ENCODE results near the gene MED13L. TPM values are rescaled to one million over a fixed set of nuclear protein-coding genes. Genes with fewer than 3 reads are reported as not detected.

MED13L gene
- total and polyA plus RNA-seq, 4 donors, result 52.2 to 196 (median 88.6) TPM

- DNase-seq (ENCODE audit: low read depth in 4 of 6, low spot score in 6 of 6), result no peak
- no peaks in the 10 kb centered on the region for H3K27me3 ChIP-seq (ENCODE audit: control insufficient read depth, insufficient read depth, low read length)
- no peak overlapping the region for H3K4me3 ChIP-seq (ENCODE audit: low read depth, low read length)
- no peak overlapping the region for H3K27ac ChIP-seq (ENCODE audit: low read depth, low read length)
- no peaks in the 10 kb centered on the region for H3K4me1 ChIP-seq (ENCODE audit: control insufficient read depth, insufficient read depth, low read length)
- H3K9me3 ChIP-seq (ENCODE audit: control insufficient read depth, insufficient read depth, low read length), result no peaks in the 10 kb centered on the region
- WGBS (ENCODE audit: insufficient coverage), result 100% methylated on average over 1 of the region's 2 CpGs
- no peaks in the 10 kb centered on the region for H3K36me3 ChIP-seq (ENCODE audit: control insufficient read depth, insufficient read depth, low read length)
These were observed 68.0 kb downstream of the MED13L start for GRCh38 chr12:116209503-116209902.

DNA sequence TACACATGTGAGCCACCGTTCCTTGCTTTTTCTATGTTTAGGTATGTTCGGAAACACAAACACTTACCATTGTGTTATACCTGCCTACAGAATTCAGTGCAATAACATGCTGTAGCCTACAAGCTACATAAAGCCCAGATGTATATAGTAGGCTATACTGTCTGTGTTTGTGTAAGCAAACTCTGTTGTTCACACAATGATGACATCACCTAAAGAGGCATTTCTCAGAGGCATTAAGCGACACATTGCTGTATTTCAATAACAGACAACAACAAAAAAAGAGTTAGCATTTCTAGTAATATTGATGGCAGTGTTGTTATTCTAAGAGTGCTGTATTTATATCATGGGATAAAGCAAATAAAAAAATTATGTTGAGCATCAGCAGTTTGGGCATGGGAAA lies 70.2 kb downstream of the MED13L start:
- Histone ChIP-seq H3K4me3 (ENCODE audit: low read depth, low read length) (no peak overlapping the region), H3K9me3 (ENCODE audit: control insufficient read depth, insufficient read depth, low read length) (no peaks in the 10 kb centered on the region), H3K36me3 (ENCODE audit: control insufficient read depth, insufficient read depth, low read length) (no peaks in the 10 kb centered on the region), H3K27ac (ENCODE audit: low read depth, low read length) (no peak overlapping the region), H3K27me3 (ENCODE audit: control insufficient read depth, insufficient read depth, low read length) (no peaks in the 10 kb centered on the region), H3K4me1 (ENCODE audit: control insufficient read depth, insufficient read depth, low read length) (no peaks in the 10 kb centered on the region)
- no CpG with 5 or more reads among the region's 3 CpGs for WGBS (ENCODE audit: insufficient coverage)
- no peak for DNase-seq (ENCODE audit: low read depth in 4 of 6, low spot score in 6 of 6)

GRCh38 chr12:116206828-116207227 lies 70.7 kb downstream of the MED13L start:
- no peak overlapping the region for H3K27ac ChIP-seq (ENCODE audit: low read depth, low read length)
- no peaks in the 10 kb centered on the region for H3K4me1 ChIP-seq (ENCODE audit: control insufficient read depth, insufficient read depth, low read length)
- H3K9me3 ChIP-seq (ENCODE audit: control insufficient read depth, insufficient read depth, low read length), result no peaks in the 10 kb centered on the region
- WGBS (ENCODE audit: insufficient coverage), result 100% methylated on average over 1 of the region's 3 CpGs
- H3K27me3 ChIP-seq (ENCODE audit: control insufficient read depth, insufficient read depth, low read length), result no peaks in the 10 kb centered on the region
- no peak for DNase-seq (ENCODE audit: low read depth in 4 of 6, low spot score in 6 of 6)
- H3K4me3 ChIP-seq (ENCODE audit: low read depth, low read length), result no peak overlapping the region
- no peaks in the 10 kb centered on the region for H3K36me3 ChIP-seq (ENCODE audit: control insufficient read depth, insufficient read depth, low read length)

DNA sequence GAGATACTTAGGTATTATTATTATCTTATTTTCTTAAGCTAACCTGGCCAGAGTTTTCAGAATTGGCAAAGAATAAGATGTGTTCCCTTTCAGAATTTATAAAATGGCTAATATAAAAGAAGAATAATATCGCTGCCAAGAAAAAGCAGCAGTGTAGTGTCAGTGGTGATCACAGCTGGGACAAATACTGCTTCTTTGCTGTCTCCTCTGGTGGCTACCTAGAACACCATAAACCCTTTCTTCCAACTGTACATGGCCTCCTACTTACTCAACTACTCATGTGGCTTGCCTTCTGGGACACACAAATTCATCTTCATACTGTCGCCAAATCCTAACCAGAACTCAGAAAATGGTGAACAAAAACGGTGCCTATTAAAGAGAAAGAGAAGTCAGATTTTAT lies 72.7 kb downstream of the MED13L start:
- no peak for DNase-seq (ENCODE audit: low read depth in 4 of 6, low spot score in 6 of 6)
- Histone ChIP-seq H3K36me3 (ENCODE audit: control insufficient read depth, insufficient read depth, low read length) (no peaks in the 10 kb centered on the region), H3K27me3 (ENCODE audit: control insufficient read depth, insufficient read depth, low read length) (no peaks in the 10 kb centered on the region), H3K4me1 (ENCODE audit: control insufficient read depth, insufficient read depth, low read length) (no peaks in the 10 kb centered on the region), H3K27ac (ENCODE audit: low read depth, low read length) (no peak overlapping the region), H3K4me3 (ENCODE audit: low read depth, low read length) (no peak overlapping the region), H3K9me3 (ENCODE audit: control insufficient read depth, insufficient read depth, low read length) (no peaks in the 10 kb centered on the region)
- no CpG with 5 or more reads among the region's 3 CpGs for WGBS (ENCODE audit: insufficient coverage)

DNA sequence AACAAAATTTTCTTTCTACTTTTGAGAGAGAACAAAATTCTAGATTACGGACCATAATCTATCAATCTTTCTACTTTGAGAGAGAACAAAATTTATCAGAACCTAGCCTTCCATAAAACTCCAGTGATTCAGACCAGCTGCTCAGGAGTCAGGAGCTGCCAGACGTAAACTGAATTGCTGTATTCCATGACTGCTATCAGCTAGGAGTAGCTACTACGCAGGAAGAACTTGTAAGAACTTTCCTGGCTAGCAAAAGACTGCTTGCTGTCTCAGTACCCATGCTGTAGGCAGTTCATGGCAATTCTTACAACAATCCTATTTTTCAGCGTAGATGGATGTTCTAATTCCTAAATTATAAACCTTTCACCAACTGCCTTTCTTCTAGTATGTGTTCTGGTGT lies 73.3 kb downstream of the MED13L start:
- WGBS (ENCODE audit: insufficient coverage), result 92% methylated on average over 2 of the region's 4 CpGs
- no peaks in the 10 kb centered on the region for H3K4me1 ChIP-seq (ENCODE audit: control insufficient read depth, insufficient read depth, low read length)
- no peak overlapping the region for H3K4me3 ChIP-seq (ENCODE audit: low read depth, low read length)
- DNase-seq (ENCODE audit: low read depth in 4 of 6, low spot score in 6 of 6), result no peak
- H3K9me3 ChIP-seq (ENCODE audit: control insufficient read depth, insufficient read depth, low read length), result no peaks in the 10 kb centered on the region
- no peaks in the 10 kb centered on the region for H3K36me3 ChIP-seq (ENCODE audit: control insufficient read depth, insufficient read depth, low read length)
- no peaks in the 10 kb centered on the region for H3K27me3 ChIP-seq (ENCODE audit: control insufficient read depth, insufficient read depth, low read length)
- no peak overlapping the region for H3K27ac ChIP-seq (ENCODE audit: low read depth, low read length)

DNA sequence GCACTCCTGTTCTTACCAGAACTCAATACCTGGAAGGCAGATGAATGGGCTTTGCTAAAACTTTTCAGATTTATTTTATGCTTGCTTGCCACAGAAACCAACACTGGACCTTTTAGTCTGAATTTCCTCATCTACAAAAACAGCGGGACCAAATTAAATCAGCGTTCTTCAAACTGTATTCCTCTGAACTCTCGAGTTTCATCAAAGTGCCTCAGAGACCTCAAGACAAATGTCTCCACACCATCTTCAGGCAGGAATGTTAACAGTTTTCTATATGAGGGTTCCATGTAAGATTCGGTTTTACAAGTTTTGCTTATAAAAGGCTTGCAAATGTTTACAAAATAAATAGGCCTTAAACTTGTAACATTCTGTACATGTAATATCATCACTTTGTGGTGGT lies 74.6 kb downstream of the MED13L start:
- Histone ChIP-seq H3K4me1 (ENCODE audit: control insufficient read depth, insufficient read depth, low read length) (no peaks in the 10 kb centered on the region), H3K27ac (ENCODE audit: low read depth, low read length) (peak overlapping the region; percentile 49), H3K36me3 (ENCODE audit: control insufficient read depth, insufficient read depth, low read length) (no peaks in the 10 kb centered on the region), H3K27me3 (ENCODE audit: control insufficient read depth, insufficient read depth, low read length) (no peaks in the 10 kb centered on the region), H3K4me3 (ENCODE audit: low read depth, low read length) (no peak overlapping the region), H3K9me3 (ENCODE audit: control insufficient read depth, insufficient read depth, low read length) (no peaks in the 10 kb centered on the region)
- no peak for DNase-seq (ENCODE audit: low read depth in 4 of 6, low spot score in 6 of 6)
- no CpG with 5 or more reads among the region's 4 CpGs for WGBS (ENCODE audit: insufficient coverage)

GRCh38 chr12:116202433-116202832 lies 75.1 kb downstream of the MED13L start:
- H3K36me3 ChIP-seq (ENCODE audit: control insufficient read depth, insufficient read depth, low read length), result no peaks in the 10 kb centered on the region
- H3K4me3 ChIP-seq (ENCODE audit: low read depth, low read length), result no peak overlapping the region
- H3K4me1 ChIP-seq (ENCODE audit: control insufficient read depth, insufficient read depth, low read length), result peaks cover under 1% of the 10 kb centered on the region
- H3K27ac ChIP-seq (ENCODE audit: low read depth, low read length), result peak overlapping the region; percentile 49
- WGBS (ENCODE audit: insufficient coverage), result 42% methylated on average over 4 of the region's 4 CpGs
- no peaks in the 10 kb centered on the region for H3K9me3 ChIP-seq (ENCODE audit: control insufficient read depth, insufficient read depth, low read length)
- DNase-seq (ENCODE audit: low read depth in 4 of 6, low spot score in 6 of 6), result peak in 1 of 6 donors; percentile 25
- H3K27me3 ChIP-seq (ENCODE audit: control insufficient read depth, insufficient read depth, low read length), result no peaks in the 10 kb centered on the region

GRCh38 chr12:116201908-116202307 lies 75.6 kb downstream of the MED13L start:
- Histone ChIP-seq H3K4me1 (ENCODE audit: control insufficient read depth, insufficient read depth, low read length) (peaks cover 4% of the 10 kb centered on the region), H3K36me3 (ENCODE audit: control insufficient read depth, insufficient read depth, low read length) (no peaks in the 10 kb centered on the region), H3K9me3 (ENCODE audit: control insufficient read depth, insufficient read depth, low read length) (no peaks in the 10 kb centered on the region), H3K27me3 (ENCODE audit: control insufficient read depth, insufficient read depth, low read length) (no peaks in the 10 kb centered on the region), H3K4me3 (ENCODE audit: low read depth, low read length) (no peak overlapping the region), H3K27ac (ENCODE audit: low read depth, low read length) (peak overlapping the region; percentile 49)
- DNase-seq (ENCODE audit: low read depth in 4 of 6, low spot score in 6 of 6), result peak in 2 of 6 donors; percentile 43 to 49
- WGBS (ENCODE audit: insufficient coverage), result 40% methylated on average over 1 of the region's 1 CpG

DNA sequence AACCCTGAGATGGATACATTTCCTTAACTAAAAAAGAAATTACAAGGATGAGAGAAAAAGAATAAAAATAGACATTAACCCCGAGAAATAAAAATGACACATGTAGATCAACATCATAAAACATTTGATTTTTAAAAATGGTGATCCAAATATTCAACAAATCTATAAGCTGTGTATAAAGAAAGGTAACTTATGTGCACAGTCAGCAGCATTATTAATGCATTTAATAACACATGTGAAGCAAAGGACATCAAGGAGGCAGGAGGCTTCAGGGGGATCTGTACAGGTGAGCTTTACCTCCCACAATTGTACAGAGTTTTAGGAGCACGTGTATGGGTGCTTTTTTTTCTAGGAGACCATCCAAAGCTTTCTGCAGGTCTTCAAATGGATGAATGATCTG lies 76.1 kb downstream of the MED13L start:
- DNase-seq (ENCODE audit: low read depth in 4 of 6, low spot score in 6 of 6), result no peak
- WGBS (ENCODE audit: insufficient coverage), result 80% methylated on average over 1 of the region's 2 CpGs
- no peak overlapping the region for H3K27ac ChIP-seq (ENCODE audit: low read depth, low read length)
- H3K27me3 ChIP-seq (ENCODE audit: control insufficient read depth, insufficient read depth, low read length), result no peaks in the 10 kb centered on the region
- no peaks in the 10 kb centered on the region for H3K9me3 ChIP-seq (ENCODE audit: control insufficient read depth, insufficient read depth, low read length)
- peaks cover 4% of the 10 kb centered on the region for H3K4me1 ChIP-seq (ENCODE audit: control insufficient read depth, insufficient read depth, low read length)
- no peak overlapping the region for H3K4me3 ChIP-seq (ENCODE audit: low read depth, low read length)
- H3K36me3 ChIP-seq (ENCODE audit: control insufficient read depth, insufficient read depth, low read length), result no peaks in the 10 kb centered on the region

GRCh38 chr12:116200812-116201211 lies 76.7 kb downstream of the MED13L start:
- Histone ChIP-seq H3K4me3 (ENCODE audit: low read depth, low read length) (no peak overlapping the region), H3K27me3 (ENCODE audit: control insufficient read depth, insufficient read depth, low read length) (no peaks in the 10 kb centered on the region), H3K36me3 (ENCODE audit: control insufficient read depth, insufficient read depth, low read length) (no peaks in the 10 kb centered on the region), H3K9me3 (ENCODE audit: control insufficient read depth, insufficient read depth, low read length) (no peaks in the 10 kb centered on the region), H3K4me1 (ENCODE audit: control insufficient read depth, insufficient read depth, low read length) (peaks cover 4% of the 10 kb centered on the region), H3K27ac (ENCODE audit: low read depth, low read length) (no peak overlapping the region)
- WGBS (ENCODE audit: insufficient coverage), result no CpG with 5 or more reads among the region's 1 CpG
- DNase-seq (ENCODE audit: low read depth in 4 of 6, low spot score in 6 of 6), result no peak

All from spinal cord (tissue), 10 donors.